MM.1S (cell line): Measurements from ENCODE around the gene PSKH1.

Experiments used
- DNase-seq: peaks from one replicate; pipeline ENCODE4 v3.0.0-alpha.2; 2015
- H2AFZ ChIP-seq: fragments of 300-600 bp; sonication (generic); 2 replicates; pipeline ENCODE4 v1.6.0; 2016; ENCODE audit warnings: antibody characterized with exemption, low read length
- H3F3A ChIP-seq: fragments of 300-600 bp; sonication (generic); 2 replicates; pipeline ENCODE4 v1.6.1; 2016; ENCODE audit warnings: mild to moderate bottlenecking, antibody characterized with exemption, low read length, moderate library complexity, mixed read lengths; ENCODE audit not compliant: insufficient read depth
- H3K27ac ChIP-seq: fragments of 300-600 bp; sonication (generic); 2 replicates; pipeline ENCODE4 v1.5.1; 2016; ENCODE audit warnings: mild to moderate bottlenecking, low read length
- H3K27me3 ChIP-seq: fragments of 300-600 bp; sonication (generic); replicated peaks from 2 replicates; pipeline ENCODE4 v1.6.0; 2016; ENCODE audit warnings: low read length; ENCODE audit not compliant: insufficient read depth
- H3K36me3 ChIP-seq: fragments of 300-600 bp; sonication (generic); replicated peaks from 2 replicates; pipeline ENCODE4 v1.6.1; 2016; ENCODE audit warnings: mild to moderate bottlenecking, low read length, mixed read lengths; ENCODE audit not compliant: insufficient read depth
- H3K4me1 ChIP-seq: fragments of 300-600 bp; sonication (generic); 2 replicates; pipeline ENCODE4 v1.6.1; 2016; ENCODE audit warnings: low read length, mixed read lengths
- H3K4me2 ChIP-seq: fragments of 300-600 bp; sonication (generic); 2 replicates; pipeline ENCODE4 v1.6.0; 2016; ENCODE audit warnings: low read depth, low read length
- H3K4me3 ChIP-seq: fragments of 300-600 bp; sonication (generic); 2 replicates; pipeline ENCODE4 v1.5.1; 2016; ENCODE audit warnings: low read length, mixed read lengths
- H3K79me2 ChIP-seq: fragments of 300-600 bp; sonication (generic); 2 replicates; pipeline ENCODE4 v1.6.1; 2016; ENCODE audit warnings: mixed run types, low read length, mixed read lengths
- H3K9ac ChIP-seq: fragments of 300-600 bp; sonication (generic); 2 replicates; pipeline ENCODE4 v1.6.1; 2016; ENCODE audit warnings: low read length, mixed read lengths
- H3K9me2 ChIP-seq: fragments of 300-600 bp; sonication (generic); replicated peaks from 2 replicates; pipeline ENCODE4 v1.6.1; 2016; ENCODE audit warnings: mild to moderate bottlenecking, low read length, mixed read lengths; ENCODE audit not compliant: insufficient read depth
- H3K9me3 ChIP-seq: fragments of 300-600 bp; sonication (generic); replicated peaks from 2 replicates; pipeline ENCODE4 v1.6.1; 2016; ENCODE audit warnings: mild to moderate bottlenecking, low read length, mixed read lengths; ENCODE audit not compliant: insufficient read depth
- H4K20me1 ChIP-seq: fragments of 300-600 bp; sonication (generic); 2 replicates; pipeline ENCODE4 v1.6.1; 2016; ENCODE audit warnings: mild to moderate bottlenecking, low read length, moderate library complexity, mixed read lengths; ENCODE audit not compliant: insufficient read depth
- CTCF ChIP-seq: fragments of 300-600 bp; sonication (generic); IDR thresholded peaks from 2 replicates; pipeline ENCODE4 v1.5.1; 2016; ENCODE audit warnings: antibody characterized with exemption, low read length, mixed read lengths
- EZH2 ChIP-seq: fragments of 300-600 bp; sonication (generic); optimal IDR thresholded peaks from 2 replicates; pipeline ENCODE3; 2017; ENCODE audit warnings: low read depth, mild to moderate bottlenecking, antibody characterized with exemption, low read length, mixed read lengths
- EZH2phosphoT487 ChIP-seq: fragments of 300-600 bp; sonication (generic); IDR thresholded peaks from 2 replicates; pipeline ENCODE4 v1.6.1; 2018; ENCODE audit warnings: antibody characterized with exemption, low read length

The PSKH1 gene

GRCh38 chr16:67977469-67978227, 84.6 kb downstream of the PSKH1 start:
- Histone ChIP-seq H3K4me1 (peaks cover 17% of the 10 kb centered on the region), H3K27ac (no peak overlapping the region), H3K9ac (no peak overlapping the region), H3K4me3 (no peak overlapping the region), H4K20me1 (no peaks in the 10 kb centered on the region), H3K79me2 (no peaks in the 10 kb centered on the region), H3F3A (peaks cover 5% of the 10 kb centered on the region; the same call in 1 of the 2 replicates), H3K9me3 (no peaks in the 10 kb centered on the region), H3K9me2 (no peaks in the 10 kb centered on the region), H2AFZ (no peak overlapping the region), H3K27me3 (no peaks in the 10 kb centered on the region), H3K36me3 (no peaks in the 10 kb centered on the region), H3K4me2 (no peak overlapping the region)
- DNase-seq, result no peak
- TF ChIP-seq CTCF (no peak), EZH2phosphoT487 (no peak), EZH2 (no peak)
